ENCODE data around the gene CPAMD8.
"Not testable (repeated sequence)": the region's sequence is repeated elsewhere in the genome, so short reads cannot be mapped to it uniquely, and the experiment has no call there.

Gene CPAMD8

DNA sequence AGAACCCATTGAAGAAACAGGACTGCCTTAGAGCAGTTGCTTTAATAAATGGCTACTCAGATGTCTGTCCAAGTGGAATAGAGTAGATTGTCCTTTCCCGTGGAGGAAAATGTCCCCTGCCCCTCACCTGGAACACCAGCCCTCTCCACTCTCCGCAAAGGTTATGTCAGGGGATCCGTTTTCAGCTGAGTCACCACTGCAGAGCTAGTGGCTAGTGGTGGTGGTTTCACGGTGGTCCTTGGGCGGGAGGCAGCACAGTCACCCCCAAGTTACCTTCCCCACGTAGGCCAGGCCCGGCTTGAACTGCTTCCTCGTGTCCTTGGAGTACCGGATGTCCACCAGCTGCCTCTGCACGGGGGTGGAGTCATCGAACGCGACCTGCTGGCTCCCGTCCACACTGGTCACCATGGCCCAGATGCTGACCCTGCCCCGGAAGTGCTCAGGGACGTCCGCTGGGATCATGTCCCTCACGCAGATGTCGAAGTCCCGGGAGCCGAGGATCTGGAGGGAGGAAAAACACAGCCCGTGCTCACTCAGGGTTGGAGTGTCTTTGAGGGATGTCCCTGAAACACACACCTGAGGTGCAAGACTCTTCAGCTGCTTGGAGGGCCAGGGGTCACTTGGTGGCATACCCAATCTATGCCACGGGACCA is 29.6 kb downstream of the CPAMD8 start:
- not testable (repeated sequence) for DNase-seq

DNA sequence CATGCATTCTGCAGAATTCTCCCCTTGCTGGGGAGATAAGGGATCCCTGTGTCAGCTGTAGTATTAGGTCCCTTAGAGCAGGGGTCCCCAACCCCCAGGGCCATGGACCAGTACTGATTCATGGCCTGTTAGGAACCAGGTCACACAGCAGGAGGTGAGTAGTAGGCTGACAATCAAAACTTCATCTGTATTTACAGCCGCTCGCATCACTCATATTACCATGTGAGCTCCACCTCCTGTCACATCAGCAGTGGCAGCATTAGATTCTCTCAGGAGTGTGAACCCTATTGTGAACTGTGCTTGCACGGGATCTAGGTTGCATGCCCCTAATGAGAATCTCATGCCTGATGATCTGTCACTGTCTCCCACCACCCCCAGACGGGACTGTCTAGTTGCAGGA is 37.9 kb downstream of the CPAMD8 start:
- DNase-seq, result no peak

DNA sequence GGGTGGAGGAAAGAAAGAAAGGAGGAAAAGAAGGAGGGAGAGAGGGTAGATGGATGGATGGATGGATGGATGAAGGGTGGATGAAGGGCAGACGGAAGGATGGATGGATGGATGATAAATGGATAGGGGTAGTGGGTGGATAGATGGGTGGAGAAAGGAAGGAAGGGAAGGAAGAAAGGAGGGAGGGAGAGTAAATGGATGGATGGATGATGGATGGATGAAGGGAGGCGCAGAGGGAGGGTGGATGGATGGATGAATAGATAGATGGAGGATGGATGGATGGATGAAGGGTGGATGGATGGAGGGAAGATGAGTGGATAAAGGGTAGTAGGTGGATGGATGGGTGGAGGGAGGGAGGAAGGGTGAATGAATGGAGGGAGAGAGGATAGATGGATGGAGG is 41.2 kb downstream of the CPAMD8 start:
- no peak for DNase-seq

DNA sequence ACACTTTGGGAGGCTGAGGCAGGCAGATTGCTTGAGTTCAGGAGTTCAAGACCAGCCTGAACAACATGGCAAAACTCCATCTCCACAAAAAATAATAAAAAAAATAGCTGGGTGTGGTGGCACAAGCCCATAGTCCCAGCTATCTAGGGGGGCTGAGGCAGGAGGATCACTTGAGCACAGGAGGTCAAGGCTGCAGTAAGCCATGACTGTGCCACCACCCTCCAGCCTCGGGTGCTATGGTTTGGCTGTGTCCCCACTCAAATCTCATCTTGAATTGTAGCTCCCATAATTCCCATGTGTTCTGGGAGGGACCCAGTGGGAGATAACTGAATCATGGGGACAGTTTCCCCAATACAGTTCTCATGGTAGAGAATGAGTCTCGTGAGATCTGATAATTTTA is 44.0 kb downstream of the CPAMD8 start:
- DNase-seq, result not testable (repeated sequence)

DNA sequence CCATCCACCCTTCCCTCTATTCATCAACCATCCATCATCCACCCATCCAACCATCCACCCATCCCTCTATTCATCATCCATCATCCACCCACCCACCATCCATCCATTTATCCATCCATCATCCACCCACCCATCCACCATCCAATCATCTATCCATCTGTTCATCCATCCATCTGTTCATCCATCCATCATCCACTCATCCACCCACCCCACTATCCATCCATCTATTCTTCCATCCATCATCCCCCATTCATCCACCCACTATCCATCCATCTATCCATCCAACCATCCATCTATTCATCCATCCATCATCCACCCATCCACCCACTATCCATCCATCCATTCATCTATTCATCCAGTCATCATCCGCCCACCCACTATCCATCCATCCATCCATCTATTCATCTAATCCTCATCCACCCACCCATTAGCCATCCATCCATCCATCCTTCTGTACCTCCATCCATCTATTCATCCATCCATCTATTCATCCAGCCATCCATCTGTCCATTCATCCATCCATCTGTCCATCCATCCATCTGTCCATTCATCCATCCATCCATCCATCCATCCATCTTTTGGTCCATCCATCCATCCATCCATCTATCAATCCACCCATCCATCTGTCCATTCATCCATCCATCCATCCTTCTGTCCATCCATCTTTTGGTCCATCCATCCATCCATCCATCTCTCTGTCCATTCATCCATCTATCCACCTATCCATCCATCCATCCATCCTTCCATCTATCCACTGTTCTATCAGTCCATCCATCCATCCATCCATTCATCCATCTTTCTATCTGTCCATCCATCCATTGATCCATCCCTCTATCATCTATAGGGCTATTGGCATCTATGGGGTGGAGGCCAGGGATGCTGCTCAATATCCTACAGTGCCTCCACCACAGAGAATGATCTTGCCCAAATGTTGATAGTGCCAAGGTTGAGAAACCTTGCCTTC is 47.5 kb downstream of the CPAMD8 start:
- DNase-seq, result no peak

DNA sequence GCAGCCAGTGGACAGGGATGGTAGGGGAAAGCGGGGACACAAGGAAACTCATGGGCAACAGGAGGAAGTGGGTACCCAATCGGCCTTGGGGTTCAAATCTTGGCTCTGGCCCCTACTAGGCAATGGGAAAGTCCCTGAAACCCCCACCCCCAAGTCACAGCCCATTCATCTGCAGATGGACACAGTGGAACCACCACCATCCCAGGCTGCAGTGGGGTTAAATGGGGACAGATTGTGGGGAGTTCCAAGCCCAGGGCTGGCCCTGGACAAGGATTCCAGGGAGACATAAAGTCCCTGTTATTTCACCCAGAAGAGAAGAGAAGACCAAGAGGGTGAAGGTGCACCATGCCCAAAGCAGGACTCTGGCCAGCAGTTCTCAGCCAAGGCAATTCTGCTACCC is 48.5 kb downstream of the CPAMD8 start:
- DNase-seq, result no peak

DNA sequence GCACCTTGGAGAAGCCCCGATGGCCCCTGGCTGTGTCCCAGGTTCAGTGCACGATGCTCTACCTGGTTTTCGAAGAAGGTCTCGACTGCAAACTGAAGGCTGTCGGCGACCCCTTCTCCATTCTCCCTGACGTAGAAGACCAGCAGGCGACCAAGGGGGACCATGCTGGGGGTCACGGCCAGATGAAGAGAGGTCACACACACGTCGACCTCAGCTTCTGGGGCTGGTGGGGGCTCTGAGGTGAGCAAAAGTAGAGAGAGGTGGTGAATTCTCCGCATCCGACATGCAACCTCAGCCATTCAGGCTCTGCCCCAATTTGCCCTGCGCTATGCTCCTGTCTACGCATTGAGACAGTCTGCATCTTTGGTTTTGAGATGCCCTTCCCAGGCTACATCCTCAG is 49.3 kb downstream of the CPAMD8 start:
- DNase-seq, result no peak

DNA sequence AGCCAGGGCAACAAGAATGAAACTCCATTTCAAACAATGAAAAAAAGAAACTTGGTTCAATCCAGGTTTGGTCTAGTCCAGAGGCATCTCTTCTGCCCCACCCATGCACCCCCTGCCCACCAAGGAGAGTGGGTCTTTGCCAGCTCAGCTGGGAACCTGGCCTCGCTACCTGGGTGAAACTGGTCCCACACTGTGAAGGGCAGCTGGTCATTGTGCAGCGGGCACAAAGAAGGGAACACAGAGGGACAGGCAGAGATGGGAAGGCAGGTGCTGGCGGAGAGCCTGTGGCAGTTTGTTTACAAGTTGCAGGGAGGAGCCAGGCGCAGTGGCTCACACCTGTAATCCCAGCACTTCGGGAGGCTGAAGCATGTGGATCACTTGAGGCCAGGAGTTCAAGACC is 50.2 kb downstream of the CPAMD8 start:
- no peak for DNase-seq

DNA sequence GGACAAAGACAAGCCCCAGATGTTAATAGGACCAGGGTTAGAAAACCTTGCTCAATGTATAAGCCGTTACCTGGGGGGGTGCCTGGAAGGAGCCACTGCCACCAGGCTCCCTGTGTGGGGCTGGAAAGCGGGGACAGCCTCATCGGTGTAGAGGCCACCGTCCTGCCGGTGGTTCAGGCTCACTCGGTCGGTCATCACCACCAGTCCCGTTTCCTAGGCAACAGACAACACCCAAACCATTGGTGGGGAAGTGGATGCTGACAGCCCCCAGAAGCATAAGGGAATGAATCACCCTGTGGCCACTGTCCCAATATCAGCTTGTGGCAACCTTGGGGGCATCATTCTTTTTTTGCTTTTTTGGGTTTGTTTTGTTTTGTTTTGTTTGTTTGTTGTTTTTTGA is 55.8 kb downstream of the CPAMD8 start:
- no peak for DNase-seq

DNA sequence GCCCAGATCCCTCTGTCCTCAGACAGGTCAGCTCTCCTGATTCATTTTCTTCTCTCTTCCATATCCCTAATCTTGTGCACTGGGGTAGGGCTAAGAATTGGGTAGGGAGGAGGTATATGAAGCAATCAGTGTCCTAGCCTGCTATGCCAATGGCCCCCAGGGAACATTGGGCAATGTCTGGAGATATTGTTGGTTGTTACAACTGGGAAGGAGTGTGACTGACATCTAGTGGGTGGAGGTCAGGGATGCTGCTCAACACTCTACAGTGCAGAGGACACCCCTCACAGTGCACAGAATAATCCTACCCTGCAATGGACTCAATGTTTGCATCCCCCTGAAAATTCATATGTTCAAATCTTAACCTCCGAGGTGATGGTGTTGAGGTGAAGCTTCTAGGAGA is 57.5 kb downstream of the CPAMD8 start:
- no peak for DNase-seq

DNA sequence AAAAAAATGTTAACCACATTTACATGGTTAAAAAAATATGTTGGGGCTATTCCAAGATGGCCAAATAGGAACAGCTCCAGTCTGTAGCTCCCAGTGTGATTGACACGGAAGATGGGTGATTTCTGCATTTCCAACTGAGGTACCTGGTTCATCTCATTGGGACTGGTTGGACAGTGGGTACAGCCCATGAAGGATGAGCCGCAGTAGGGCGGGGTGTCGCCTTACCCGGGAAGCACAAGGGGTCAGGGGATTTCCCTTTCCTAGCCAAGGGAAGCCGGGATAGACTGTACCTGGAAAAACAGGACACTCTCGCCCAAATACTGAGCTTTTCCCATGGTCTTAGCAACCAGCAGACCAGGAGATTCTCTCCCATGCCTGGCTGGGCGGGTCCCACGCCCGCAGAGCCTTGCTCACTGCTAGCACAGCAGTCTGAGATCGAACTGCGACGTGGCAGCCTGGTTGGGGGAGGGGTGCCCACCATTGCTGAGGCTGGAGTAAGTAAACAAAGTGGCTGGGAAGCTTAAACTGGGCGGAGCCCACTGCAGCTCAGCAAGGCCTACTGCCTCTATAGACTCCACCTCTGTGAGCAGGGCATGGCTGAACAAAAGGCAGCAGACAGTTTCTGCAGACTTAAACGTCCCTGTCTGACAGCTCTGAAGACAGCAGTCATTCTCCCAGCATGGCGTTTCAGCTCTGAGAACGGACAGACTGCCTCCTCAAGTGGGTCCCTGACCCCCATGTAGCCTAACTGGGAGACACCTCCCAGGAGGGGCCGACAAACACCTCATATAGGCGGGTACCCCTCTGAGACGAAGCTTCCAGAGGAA is 65.4 kb downstream of the CPAMD8 start:
- not testable (repeated sequence) for DNase-seq

DNA sequence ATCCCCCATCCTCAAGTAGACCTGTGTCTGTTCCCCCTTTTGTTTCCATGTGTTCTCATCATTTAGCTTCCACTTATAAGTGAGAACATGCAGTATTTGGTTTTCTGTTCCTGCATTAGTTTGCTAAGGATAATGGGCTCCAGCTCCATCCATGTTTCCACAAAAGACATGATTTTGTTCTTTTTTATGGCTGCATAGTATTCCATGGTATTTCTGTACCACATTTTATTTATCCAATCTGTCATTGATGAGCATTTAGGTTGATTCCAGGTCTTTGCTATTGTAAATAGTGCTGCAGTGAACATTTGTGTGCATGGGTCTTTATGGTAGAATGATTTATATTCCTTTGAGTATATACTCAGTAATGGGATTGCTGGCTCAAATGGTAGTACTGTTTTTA is 68.3 kb downstream of the CPAMD8 start:
- not testable (repeated sequence) for DNase-seq

DNA sequence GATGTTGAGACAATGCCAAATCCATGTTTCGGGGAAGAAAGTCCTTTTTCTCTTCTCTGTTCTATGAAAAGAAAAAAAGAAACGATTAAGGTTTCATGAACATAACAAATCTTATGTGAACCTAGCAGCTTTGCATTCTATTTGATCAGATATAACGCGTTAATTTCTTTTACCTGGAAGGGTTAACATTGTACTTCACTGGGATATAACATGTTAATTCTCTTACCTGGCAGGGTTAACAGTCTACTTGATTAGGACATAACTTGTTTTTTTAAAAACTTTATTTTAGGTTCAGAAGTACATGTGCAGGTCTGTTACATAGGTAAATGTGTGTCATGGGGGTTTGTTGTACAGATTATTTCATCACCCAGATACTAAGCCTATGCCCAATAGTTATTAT is 68.8 kb downstream of the CPAMD8 start:
- DNase-seq, result no peak

DNA sequence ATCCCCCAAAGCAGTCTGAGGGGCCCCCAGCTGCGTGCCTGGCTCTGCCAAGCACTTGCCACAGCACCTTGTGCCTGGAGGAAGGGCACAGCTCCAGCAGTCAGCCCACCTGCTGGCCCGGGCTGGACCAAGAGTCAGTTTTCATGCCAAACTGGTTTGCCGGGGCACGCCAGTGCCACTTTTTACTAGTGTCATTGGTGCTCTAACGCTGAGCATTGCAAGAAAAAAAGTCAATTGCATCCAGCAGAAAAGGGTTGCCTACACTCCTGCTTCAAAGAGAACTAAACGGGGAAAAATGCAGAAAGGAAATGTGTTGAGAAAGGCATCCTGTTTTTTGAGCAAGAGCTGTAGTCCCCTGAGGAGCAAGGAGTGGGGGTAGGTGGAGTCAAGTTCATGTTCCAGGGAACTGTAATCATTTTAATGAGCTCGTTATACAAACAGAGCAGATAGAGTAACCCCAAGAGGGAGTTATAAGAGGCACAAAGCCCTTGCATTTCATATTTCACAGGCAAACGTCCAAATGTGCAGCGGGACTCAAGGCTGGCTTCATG is 69.4 kb downstream of the CPAMD8 start:
- no peak for DNase-seq

DNA sequence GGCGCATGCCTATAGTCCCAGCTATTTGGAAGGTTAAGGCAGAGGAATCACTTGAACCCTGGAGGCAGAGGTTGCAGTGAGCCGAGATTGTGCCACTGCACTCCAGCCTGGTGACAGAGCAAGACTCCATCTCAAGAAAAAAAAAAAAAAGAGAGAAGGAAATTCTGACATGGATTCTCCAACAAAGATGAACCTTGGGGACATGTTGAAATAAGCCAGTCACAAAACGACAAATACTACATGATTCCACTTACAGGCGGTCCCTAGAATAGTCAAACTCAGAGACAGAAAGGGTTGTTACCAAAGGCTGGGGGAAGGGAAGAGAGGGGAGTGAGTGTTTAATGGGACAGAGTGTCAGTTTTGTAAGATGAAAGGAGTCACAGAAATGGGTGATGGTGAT is 71.4 kb downstream of the CPAMD8 start:
- DNase-seq, result no peak

DNA sequence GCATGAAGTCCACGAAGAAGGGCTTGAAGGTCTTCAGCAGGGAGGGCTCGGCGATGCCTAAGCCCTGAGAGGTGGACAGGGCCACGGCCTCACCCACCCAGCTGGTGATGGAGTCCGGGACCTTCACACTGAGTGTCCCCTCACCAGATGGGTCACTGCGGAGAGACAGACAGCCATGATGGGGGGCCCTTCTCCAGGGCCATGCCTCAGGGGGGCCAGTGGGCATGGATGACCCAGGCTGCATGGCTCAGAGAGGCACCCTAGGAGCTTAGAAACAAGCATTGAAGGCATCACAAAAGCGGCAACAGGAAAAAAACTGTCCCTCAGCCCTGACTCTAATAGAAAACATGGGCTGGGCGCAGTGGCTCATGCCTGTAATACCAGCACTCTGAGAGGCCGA is 74.6 kb downstream of the CPAMD8 start:
- no peak for DNase-seq

DNA sequence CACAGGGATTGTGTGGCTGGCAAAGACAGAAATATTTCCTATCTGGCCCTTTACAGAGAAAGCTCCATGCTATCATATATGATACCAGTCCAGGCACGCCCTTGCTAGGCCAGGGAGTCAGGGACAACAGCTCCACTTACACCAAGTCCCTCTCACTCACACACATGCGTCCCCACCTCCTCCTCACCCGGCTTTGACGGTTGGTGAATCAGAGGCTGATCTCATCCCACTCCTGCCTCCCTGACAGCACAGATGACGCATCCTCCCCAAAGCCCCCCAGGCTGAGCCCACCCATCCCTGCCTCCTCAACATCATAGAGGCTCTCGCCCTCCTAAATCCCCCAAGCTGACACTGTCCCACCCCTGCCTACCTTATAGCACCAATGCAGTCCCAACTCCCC is 75.1 kb downstream of the CPAMD8 start:
- no peak for DNase-seq

DNA sequence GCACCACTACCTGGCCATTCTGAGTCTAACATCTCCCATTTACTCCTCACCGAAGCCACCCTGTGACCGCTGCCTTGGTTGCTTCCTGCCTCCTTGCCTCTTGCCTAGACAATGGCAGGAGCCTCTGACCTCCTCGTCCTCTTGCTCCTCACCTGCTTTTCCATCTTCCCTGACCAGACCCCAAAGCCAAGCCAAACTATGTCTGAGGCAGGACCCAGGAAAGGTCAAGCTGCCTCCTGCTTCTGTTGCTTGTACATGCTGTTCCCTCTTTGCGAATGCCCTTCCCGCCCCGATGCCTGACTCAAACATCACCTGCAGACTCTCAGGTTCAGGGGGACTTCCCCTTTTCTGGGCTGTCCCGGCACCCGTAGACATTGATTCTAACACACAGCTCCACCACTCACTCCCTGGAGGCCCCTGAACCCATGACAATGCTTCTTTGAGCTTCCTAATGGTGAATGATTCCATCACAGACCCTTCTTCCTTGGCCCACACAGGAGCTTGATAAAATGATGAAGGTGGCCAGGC is 77.0 kb downstream of the CPAMD8 start:
- DNase-seq, result no peak

DNA sequence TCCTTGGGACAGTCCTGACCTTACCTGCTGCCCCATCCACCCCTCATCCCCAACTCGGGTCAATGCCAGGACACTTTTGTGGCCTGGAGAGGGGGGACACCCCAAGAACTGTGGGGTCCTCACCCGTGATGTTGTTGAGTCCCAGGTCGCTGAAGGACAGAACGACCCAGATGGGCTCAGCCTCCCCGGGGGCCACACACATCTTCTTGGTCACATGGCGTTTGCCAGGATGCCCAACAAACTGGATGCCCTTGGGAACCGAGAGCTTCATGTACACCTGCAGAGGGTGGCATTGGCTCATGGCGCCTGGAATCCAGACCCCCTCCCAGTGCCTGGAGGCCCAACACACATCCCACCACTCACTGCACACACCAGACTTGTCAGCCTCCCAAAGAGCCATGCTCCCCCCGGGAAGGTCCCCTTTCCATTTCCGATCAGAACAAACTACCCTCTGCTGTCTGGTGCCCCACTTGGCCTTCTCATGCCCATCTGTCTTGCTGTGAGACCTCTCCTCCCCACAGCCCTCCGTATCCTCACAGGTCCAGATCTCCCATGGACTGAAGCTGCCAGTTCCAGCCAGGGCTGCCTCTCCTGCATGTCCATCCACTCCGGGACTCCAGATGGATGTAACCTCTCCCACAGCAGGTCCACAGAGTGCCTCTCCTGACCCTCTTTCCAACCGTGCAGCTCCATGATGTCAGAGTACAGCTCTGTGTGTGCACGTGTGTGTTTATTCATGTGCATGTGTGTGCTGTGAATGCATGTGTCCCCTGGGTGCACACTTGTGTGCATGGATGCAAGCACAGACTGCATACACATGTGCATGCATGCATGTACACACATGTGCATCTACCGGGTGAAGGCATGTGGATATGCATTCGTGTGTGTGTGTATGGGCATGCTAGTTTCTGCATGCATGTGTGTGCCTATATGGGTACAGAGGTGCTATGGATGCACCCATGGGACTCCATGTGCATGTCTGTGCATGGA is 79.4 kb downstream of the CPAMD8 start:
- DNase-seq, result no peak

DNA sequence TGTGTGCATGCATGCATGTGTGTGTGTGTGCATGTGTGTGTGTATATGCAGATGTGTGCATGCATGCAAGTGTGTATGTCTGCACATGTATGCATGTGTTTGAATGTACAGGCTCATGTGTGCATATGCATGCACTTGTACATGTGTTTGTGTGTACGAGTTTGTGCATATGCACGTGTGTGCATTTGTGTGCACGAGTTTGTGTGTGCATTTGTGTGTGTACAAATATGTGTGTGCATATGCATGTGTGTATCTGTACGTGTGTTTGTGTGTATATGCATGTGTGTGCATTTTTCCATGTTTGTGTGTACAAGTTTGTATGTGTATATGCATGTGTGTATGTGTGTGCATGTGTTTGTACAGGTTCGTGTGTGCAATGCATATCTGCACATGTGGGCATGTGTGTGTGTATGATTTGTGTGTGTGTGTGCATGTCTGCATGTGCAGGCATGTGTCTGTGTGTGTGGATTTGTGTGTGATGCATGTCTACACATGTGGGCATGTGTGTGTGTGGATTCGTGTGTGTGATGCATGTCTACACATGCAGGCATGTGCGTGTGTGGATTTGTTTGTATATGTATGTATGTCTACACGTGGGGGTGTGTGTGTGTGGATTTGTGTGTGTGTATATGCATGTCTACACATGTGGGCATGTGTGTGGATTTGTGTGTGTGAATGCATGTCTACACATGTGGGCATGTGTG is 80.7 kb downstream of the CPAMD8 start:
- no peak for DNase-seq

DNA sequence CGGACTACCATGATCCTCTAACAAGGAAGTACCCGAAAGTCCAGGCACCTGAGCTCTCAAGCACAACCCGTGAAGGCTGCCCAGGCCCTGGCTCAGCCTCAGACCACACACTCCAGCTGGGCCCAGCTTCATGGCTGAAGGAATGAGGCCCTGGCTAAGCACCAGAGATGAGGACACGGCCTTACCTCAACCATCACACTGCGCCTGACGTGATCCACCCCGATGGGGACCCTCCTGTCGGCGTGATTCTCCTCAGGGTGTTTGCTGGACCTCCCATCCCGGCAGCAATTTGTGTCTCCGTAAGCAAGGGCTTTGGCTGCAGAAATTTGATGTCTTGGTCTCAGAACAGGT is 81.3 kb downstream of the CPAMD8 start:
- no peak for DNase-seq

Data from activated gamma-delta T cell treated with Interleukin-2 at 50 U/mL for 16 hours (primary cell).